ENCODE results near the gene GLCCI1. TPM values are rescaled to one million over a fixed set of nuclear protein-coding genes. Genes with fewer than 3 reads are reported as not detected.

The GLCCI1 gene
- total RNA-seq, 1 experiment from 2014 or later: 4.6 TPM

DNA sequence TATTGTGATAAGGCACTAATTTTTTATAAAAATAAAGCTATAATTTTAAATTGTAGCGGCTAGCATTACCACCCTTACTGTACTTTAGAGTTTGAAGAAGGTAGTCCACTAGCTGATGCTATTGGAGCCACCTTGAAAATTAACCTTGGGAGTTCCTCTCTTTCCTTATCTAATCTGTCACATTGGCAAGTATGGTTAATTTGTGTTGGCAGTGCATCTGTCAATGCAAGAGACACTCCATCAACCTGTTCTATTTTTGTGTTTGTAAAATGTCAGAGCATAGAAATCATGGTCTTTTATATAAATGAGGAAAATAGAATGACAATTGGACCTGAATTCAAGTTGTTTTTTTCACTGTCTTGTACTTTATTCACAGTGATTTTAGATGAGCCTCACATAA, 20.5 kb downstream of the GLCCI1 start:
- ATAC-seq: no peak
- DNase-seq (ENCODE audit: low read depth, low spot score): no peak
- Histone ChIP-seq H3K27me3 (ENCODE audit: insufficient read depth, low read length) (no peaks in the 10 kb centered on the region), H3K4me2 (ENCODE audit: low read length) (no peak overlapping the region), H3K36me3 (ENCODE audit: control insufficient read depth in 1 of 2, insufficient read depth in 2 of 2, low read length in 2 of 2) (no peaks in the 10 kb centered on the region), H3K9me3 (ENCODE audit: control insufficient read depth in 1 of 2, insufficient read depth in 1 of 2, low read depth in 1 of 2, low read length in 2 of 2) (no peaks in the 10 kb centered on the region), H3K4me3 (replicated peaks in 1 of 2; ENCODE audit: low read depth in 1 of 2, low read length in 2 of 2) (no peak overlapping the region), H3K9me2 (ENCODE audit: insufficient read depth) (no peaks in the 10 kb centered on the region), H3K27ac (ENCODE audit: low read depth, low read length) (no peak overlapping the region), H2AFZ (ENCODE audit: low read depth, low read length, poor library complexity, severe bottlenecking) (no peak overlapping the region), H3K4me1 (ENCODE audit: control insufficient read depth in 1 of 2, insufficient read depth in 2 of 2, low read length in 2 of 2) (0 out of 4 replicates have a peak, but pooled peaks cover 0 to 2% of the 10 kb centered on the region in 2 experiments), H3K79me2 (ENCODE audit: insufficient read depth, low read length) (no peaks in the 10 kb centered on the region), H4K20me1 (ENCODE audit: insufficient read depth) (no peaks in the 10 kb centered on the region), H3K9ac (ENCODE audit: low read length) (no peak overlapping the region)
- intact Hi-C loops (cut with micrococcal nuclease): no loop called here
- RAD21 ChIA-PET (ENCODE audit: low non-redundant PET in 1 of 2, low total read pairs in 2 of 2, uncharacterized antibody in 2 of 2, unreplicated experiment in 2 of 2): no interaction called here
- TF ChIP-seq SIN3A (IDR thresholded peaks at IDR 0.05; ENCODE audit: low read depth) (no peak), EZH2phosphoT487 (IDR thresholded peaks at IDR 0.05; ENCODE audit: borderline replicate concordance) (no peak), SP1 (IDR thresholded peaks at IDR 0.05; ENCODE audit: low read depth) (no peak)
- POLR2A ChIA-PET: no interaction called here
- no TSS peak for BruUV-seq (replicated peaks)
- CTCF ChIA-PET: no interaction called here

GRCh38 chr7:7989616-7990440, 21.2 kb downstream of the GLCCI1 start:
- Histone ChIP-seq H3K9me2 (ENCODE audit: insufficient read depth) (no peaks in the 10 kb centered on the region), H3K36me3 (ENCODE audit: control insufficient read depth in 1 of 2, insufficient read depth in 2 of 2, low read length in 2 of 2) (no peaks in the 10 kb centered on the region), H3K9me3 (ENCODE audit: control insufficient read depth in 1 of 2, insufficient read depth in 1 of 2, low read depth in 1 of 2, low read length in 2 of 2) (no peaks in the 10 kb centered on the region), H2AFZ (ENCODE audit: low read depth, low read length, poor library complexity, severe bottlenecking) (no peak overlapping the region), H3K4me1 (ENCODE audit: control insufficient read depth in 1 of 2, insufficient read depth in 2 of 2, low read length in 2 of 2) (0 out of 4 replicates have a peak, but pooled peaks cover 0 to 2% of the 10 kb centered on the region in 2 experiments), H3K27ac (ENCODE audit: low read depth, low read length) (no peak overlapping the region), H3K4me3 (replicated peaks in 1 of 2; ENCODE audit: low read depth in 1 of 2, low read length in 2 of 2) (no peak overlapping the region), H3K4me2 (ENCODE audit: low read length) (no peak overlapping the region), H3K79me2 (ENCODE audit: insufficient read depth, low read length) (no peaks in the 10 kb centered on the region), H3K9ac (ENCODE audit: low read length) (no peak overlapping the region), H4K20me1 (ENCODE audit: insufficient read depth) (no peaks in the 10 kb centered on the region), H3K27me3 (ENCODE audit: insufficient read depth, low read length) (no peaks in the 10 kb centered on the region)
- ChIA-PET RAD21 (ENCODE audit: low non-redundant PET in 1 of 2, low total read pairs in 2 of 2, uncharacterized antibody in 2 of 2, unreplicated experiment in 2 of 2) (no interaction called here), CTCF (no interaction called here), POLR2A (no interaction called here)
- no TSS peak for BruUV-seq (replicated peaks)
- no peak for DNase-seq (ENCODE audit: low read depth, low spot score)
- intact Hi-C loops (cut with micrococcal nuclease): no loop called here
- ATAC-seq: no peak
- TF ChIP-seq SRF (IDR thresholded peaks at IDR 0.05; ENCODE audit: low read depth) (no peak), JUND (IDR thresholded peaks at IDR 0.05) (no peak), RAD21 (IDR thresholded peaks at IDR 0.05; ENCODE audit: low read depth) (no peak), ELF1 (IDR thresholded peaks at IDR 0.05; ENCODE audit: borderline replicate concordance, low read depth) (no peak), CBX3 (IDR thresholded peaks at IDR 0.05; ENCODE audit: low read depth) (no peak), YY1 (IDR thresholded peaks at IDR 0.05; ENCODE audit: extremely low read depth, insufficient replicate concordance, low read depth, low read length) (no peak), SP1 (IDR thresholded peaks at IDR 0.05; ENCODE audit: low read depth) (no peak), POLR2A (IDR thresholded peaks at IDR 0.05; ENCODE audit: borderline replicate concordance, extremely low read depth, insufficient read depth, insufficient read length) (no peak), MAX (IDR thresholded peaks at IDR 0.05) (no peak), POLR2AphosphoS5 (IDR thresholded peaks at IDR 0.05; ENCODE audit: low read depth, low read length) (no peak), SIN3A (IDR thresholded peaks at IDR 0.05; ENCODE audit: low read depth) (no peak), ZNF274 (IDR thresholded peaks at IDR 0.05; ENCODE audit: low read depth, low read length) (no peak), EZH2phosphoT487 (IDR thresholded peaks at IDR 0.05; ENCODE audit: borderline replicate concordance) (no peak), ZFX (IDR thresholded peaks at IDR 0.05) (no peak)
- TF ChIP-seq, protein P1, sequence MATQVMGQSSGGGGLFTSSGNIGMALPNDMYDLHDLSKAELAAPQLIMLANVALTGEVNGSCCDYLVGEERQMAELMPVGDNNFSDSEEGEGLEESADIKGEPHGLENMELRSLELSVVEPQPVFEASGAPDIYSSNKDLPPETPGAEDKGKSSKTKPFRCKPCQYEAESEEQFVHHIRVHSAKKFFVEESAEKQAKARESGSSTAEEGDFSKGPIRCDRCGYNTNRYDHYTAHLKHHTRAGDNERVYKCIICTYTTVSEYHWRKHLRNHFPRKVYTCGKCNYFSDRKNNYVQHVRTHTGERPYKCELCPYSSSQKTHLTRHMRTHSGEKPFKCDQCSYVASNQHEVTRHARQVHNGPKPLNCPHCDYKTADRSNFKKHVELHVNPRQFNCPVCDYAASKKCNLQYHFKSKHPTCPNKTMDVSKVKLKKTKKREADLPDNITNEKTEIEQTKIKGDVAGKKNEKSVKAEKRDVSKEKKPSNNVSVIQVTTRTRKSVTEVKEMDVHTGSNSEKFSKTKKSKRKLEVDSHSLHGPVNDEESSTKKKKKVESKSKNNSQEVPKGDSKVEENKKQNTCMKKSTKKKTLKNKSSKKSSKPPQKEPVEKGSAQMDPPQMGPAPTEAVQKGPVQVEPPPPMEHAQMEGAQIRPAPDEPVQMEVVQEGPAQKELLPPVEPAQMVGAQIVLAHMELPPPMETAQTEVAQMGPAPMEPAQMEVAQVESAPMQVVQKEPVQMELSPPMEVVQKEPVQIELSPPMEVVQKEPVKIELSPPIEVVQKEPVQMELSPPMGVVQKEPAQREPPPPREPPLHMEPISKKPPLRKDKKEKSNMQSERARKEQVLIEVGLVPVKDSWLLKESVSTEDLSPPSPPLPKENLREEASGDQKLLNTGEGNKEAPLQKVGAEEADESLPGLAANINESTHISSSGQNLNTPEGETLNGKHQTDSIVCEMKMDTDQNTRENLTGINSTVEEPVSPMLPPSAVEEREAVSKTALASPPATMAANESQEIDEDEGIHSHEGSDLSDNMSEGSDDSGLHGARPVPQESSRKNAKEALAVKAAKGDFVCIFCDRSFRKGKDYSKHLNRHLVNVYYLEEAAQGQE (IDR thresholded peaks at IDR 0.05; ENCODE audit: low read depth): no peak

Data from HCT116 (cell line).